Measurements from ENCODE around the gene PPM1A.

DNA sequence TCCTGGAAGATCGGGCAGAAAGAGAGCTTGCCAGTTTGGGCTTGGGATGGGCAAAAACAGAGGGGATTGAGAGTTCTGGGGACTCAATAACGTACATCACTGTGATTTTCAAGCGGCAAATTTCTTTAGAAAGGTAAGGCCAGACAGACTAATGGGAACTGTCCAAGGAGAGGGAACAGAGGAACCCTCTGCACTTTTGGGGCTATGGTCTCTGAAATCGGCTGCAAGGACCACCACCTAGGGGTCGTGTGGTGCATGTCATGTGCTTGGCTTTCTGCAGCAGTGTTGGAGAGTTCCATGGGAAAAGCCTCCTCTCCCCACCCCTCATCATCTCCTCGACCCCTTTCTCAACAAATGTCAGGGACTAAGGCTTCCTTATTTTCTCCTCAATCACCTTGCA, 79.6 kb downstream of the PPM1A start:
- TF ChIP-seq ELF4 (IDR thresholded peaks at IDR 0.05) (no peak), CTBP1 (IDR thresholded peaks at IDR 0.05; ENCODE audit: borderline replicate concordance) (no peak), FOXA1 (IDR thresholded peaks at IDR 0.05) (no peak)
